Activated naive CD4-positive, alpha-beta T cell (primary cell): ENCODE measurements around the gene WDR4.
"Not testable (repeated sequence)": the region's sequence is repeated elsewhere in the genome, so short reads cannot be mapped to it uniquely, and the experiment has no call there.

ENCODE experiments used
- DNase-seq, 4 experiments: peaks; one replicate each; lab custom pipeline; 2025; lab: John Stamatoyannopoulos, UW

The WDR4 gene

DNA sequence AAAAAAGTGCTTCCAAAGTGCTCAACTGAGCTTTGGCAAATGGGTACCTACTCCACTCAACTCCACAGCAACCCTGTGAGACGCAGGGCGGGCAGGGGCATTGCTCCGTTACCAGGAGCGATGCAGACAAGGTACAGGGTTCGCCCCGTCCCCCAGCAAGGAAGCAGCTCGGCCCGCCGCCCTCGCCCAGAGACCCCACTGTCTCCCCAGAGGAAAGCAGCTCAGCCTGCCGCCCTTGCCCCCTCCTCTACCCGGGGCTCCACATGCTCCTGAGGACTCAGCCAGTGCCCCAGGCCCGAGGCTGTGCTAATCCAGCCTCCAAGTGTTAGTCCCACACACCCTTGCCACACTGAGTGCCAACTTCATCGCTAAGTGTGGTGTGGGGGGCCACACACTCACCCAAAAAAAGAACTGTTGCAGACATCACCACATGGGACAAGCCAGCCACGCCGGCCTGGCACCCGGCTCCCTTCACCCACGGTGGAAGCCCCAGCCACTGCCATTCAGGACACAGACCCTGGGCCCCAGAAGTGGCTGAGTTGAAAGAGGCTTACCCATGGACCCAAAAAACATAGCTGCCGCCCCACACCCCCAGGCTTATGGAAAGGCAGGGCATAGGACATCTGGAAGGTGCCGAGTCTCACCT is 26.3 kb downstream of the WDR4 start:
- DNase-seq, result no peak

DNA sequence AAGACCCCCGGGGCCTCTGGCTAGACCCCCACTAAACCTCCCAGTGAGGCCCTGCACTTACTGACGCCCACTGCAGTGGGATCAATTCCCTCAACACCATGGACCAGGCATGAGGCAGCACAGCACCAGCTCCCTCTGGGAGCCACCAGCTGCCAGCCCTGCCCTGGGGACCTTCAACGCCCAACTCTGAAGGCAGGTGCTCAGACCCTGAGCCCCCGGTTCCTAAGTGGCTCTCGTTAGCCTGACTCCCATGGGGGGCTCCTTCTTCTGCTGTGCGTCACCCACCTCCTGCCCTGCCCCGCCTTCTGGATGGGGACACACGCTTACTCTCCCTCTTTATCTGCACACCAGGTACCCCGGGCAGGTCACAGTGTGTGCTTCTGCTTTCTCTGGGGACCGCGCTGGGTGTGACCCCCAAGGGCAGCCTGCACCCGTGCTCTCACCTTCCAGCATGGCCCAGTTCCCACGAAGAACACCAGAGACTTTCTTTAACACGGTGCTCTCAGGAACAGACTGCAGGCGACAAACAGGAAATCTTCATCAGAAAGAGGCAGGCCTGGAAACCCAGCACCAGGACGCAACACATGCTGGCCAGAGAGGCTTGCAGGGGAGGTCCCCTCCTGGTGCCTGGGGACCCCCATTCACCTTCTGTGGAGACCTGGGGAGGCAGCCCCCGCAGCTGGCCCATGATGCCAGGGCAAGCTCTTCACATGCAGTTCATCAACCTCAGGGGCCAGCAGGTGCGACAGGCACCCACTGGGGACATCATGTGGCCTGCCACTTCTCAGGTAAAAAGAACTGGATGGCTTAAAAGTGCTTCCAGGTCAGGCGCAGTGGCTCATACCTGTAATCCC is 27.3 kb downstream of the WDR4 start:
- DNase-seq, result no peak

GRCh38 chr21:42850866-42851391 is 28.4 kb downstream of the WDR4 start:
- DNase-seq, result peak in 1 of 4 experiments; percentile 12

- DNase-seq, result no peak
Measured at GRCh38 chr21:42850463-42850862, 28.9 kb downstream of the WDR4 start.

- DNase-seq, result no peak
Measured at GRCh38 chr21:42849759-42850412, 29.5 kb downstream of the WDR4 start.

DNA sequence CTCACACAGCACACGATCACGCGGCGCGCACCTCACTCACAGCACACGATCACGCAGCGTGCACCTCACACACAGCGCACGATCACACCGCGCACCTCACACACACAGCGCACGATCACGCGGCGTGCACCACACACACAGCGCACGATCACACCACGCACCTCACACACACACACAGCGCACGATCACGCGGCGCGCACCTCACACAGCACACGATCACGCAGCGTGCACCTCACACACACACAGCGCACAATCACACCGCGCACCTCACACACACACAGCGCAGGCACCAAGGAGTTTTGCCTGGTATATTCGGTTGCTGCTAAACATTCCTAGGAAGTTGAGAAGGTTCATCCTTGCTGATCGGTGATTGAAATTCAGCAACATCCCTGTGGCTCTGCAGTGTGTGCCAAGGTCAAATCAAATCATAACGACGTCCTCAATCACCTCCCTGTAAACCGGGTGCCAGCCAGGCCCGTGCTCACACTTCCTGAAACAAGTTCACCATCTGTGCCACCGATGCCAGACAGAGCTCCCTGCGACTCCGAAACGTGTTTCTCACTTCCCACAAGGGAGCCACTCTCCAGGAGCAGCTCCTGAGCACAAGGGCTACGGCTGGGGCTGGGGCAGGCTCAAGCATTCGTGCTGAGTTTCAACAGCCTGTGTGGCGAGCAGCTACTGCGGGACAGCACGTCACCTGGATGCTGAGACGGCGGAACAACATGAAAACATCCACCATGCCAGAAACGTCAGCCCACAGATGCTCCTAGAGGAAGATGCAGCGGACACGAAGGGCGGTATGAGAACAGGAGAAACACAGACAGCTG is 30.2 kb downstream of the WDR4 start:
- no peak for DNase-seq

DNA sequence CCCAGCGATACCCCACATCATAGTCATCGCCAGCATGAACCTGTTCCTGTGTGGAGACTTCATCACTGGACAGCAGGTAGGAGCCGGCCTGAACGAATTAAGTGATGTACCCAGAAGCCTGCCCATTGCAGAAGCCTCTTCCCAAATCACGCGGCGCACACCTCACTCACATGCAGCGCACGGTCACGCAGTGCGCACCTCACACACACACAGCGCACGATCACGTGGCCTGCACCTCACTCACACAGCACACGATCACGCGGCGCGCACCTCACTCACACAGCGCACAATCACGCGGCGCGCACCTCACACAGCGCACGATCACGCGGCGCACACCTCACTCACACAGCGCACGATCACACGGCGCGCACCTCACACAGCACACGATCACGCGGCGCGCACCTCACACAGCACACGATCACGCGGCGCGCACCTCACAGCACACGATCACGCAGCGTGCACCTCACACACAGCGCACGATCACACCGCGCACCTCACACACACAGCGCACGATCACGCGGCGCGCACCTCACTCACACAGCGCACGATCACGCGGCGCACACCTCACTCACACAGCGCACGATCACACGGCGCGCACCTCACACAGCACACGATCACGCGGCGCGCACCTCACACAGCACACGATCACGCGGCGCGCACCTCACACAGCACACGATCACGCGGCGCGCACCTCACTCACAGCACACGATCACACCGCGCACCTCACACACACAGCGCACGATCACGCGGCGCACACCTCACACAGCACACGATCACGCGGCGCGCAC is 31.0 kb downstream of the WDR4 start:
- DNase-seq, result not testable (repeated sequence)

DNA sequence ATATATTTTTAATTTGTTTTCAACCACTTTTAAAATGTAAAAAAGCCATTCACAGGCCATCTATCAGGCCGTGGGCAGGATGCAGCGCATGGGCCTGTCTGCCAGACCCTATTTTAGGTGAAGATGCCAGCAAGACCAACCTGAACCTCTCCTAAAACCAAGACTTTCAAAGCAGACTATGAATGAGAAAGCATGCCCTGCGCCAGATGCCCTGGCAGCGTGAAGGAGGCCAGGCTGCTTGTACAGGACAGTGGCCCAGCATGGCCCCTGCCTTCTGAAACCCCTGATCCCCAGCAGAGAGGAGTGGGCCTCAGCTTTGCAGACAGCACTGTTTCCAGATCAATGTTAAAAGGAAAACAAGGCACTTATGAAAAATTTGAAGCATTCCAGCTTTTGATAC is 31.6 kb downstream of the WDR4 start:
- no peak for DNase-seq

DNA sequence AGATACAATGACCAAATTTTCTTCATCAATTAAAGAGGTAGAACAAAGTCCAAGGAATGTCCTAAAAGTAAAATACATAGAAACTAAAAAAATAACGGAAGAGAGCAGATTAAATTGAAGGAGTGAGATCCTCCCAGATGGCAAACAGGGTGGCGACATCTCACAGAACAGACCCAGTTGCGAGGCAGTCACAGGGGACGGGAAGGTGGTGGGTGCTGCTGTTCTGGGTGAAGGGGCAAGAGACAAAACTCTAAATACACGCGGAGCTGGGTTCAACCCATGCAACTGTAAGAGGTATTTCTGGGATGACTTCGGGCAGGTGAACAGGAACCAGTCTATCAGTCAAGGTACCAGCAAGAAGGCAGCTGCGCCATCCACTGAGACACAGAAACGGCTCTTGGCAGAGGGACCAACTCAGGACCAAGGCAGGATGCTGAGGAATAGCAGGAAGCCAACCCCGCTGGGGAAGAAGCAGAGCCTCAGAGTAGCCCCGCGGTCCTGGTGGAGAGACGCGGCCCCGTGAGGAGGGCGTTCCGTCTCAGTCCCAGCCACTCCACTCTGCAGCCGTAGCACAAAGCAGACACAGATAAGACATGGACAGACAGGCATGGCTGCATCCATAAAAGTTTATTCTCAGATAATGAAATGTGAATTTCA is 32.2 kb downstream of the WDR4 start:
- no peak for DNase-seq

- no peak for DNase-seq
Measured at GRCh38 chr21:42846221-42846620, 33.1 kb downstream of the WDR4 start.

DNA sequence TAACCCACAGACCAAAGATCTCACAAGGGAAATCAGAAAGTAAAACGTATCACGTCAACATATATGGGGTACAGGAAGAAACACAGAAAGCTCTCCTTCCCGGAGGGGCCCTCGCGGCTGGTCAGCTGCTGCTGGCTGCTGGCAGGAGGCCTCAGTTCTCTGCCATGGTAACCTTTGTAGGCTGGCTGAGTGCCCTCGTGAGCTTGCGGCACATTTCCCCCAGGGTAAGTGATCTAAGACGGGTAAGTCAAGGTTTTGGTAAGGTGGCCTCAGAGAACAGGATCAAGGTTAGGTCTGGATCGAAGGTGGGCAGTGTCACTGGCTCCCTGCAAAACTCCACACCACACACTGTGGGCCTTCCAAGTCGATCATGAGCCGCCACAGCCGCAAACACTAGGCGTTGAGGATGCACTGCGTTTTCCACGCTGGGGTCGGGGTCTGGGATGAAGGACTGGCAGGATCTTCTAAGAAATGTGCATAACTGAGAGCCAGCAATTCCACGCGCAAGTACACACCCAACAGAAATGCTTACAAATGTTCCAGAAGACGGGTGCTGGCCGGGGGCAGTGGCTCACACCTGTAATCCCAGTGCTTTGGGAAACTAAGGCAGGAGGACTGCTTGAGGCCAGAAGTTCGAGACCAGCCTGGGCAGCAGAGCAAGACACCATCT is 33.9 kb downstream of the WDR4 start:
- DNase-seq, result no peak

- no peak for DNase-seq
Measured at GRCh38 chr21:42844411-42845113, 34.8 kb downstream of the WDR4 start.

DNA sequence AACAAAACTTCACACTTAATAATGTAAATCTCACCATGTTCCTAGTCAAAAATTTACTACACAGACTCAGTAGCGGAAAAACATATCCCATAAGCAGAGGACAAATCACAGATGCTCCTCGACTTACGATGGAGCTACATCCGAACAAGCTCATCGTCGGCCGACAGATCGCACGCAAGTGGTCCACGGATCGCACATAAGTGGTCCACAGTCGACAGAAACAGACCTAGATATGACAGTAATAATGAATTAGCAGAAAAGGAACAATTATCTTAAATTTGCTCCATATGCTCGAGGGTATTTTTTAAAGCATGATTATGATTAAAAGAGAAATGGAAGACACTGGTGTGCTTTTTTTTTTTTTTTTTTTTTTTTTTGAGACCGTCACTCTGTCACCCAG is 36.3 kb downstream of the WDR4 start:
- no peak for DNase-seq

DNA sequence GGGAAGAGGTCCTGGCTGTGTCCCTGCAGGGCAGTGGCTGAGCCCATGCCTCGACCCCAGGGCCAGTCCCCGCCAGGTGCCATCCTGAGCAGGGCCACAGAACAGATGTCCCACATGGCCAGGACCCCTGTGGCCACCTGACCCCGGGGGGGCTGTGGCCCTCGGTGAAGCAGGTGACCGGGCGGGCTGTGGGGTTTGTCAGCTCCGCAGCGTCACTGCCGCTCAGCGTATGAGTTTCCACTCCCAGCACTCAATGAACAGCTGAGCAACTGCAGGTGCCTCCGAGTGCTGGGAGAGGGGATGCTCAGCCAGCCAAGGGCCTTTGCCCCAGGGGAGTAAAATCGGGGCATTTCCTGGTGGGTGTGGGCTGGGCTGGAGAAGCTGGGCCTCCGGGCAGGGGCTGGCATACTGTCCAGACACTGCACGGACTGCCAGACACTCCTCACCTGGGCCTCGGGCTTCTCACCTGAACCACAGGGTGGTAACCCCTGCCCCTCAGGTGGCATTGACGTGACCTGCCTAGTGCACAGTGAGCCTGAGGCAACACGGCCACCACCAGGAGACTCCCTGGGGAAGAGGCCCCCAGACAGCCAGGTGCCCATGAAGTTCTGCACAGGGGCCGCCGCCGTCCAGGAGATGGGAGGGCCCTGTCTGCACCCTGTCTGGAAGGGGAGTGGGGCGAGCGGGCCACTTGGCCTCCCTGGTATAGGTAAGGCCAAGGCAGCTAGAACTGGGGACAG is 37.3 kb downstream of the WDR4 start:
- not testable (repeated sequence) for DNase-seq

- DNase-seq, result no peak
Measured at GRCh38 chr21:42841156-42841915, 38.0 kb downstream of the WDR4 start.

DNA sequence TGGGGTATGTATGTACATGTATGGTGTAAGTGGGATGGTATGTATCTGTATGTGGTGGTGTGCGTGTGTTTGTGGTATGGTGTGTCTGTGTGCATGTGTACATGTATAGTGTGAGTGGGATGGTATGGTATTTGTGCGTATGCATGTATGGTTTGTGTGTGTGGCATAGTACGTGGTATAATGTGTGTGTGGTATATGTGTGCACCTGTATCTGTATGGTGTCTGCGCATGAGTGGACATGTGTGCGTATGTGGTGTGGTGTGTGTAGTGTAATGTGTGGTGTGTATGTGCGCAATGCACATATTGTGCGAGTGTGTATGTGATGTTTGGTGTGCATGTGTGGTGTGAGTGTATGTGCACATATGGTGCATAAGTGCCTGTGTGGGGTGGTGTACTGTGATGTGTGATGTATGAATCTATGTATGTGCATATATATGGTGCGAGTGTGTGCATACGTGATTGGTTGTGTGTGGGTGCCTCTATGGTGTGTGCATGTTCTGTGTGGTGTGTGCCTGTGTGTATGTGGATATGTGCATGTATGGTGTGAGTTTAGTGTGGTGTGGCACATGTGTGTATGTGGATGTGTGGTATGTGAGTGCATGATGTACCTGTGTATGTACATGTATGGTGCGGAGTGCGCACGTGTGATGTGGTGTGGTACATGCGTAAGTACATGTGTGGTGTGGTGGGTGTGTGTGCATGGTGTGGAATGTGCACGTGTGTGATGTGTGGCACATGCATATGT is 38.8 kb downstream of the WDR4 start:
- no peak for DNase-seq
